Activated CD8-positive, alpha-beta T cell treated with anti-CD3 and anti-CD28 coated beads for 36 hours (primary cell): Measurements from ENCODE around the gene B3GNT9. TPM values are rescaled to one million over a fixed set of nuclear protein-coding genes. Genes with fewer than 3 reads are reported as not detected.
A peak's percentile ranks its signal among the peaks of the same experiment; 100 is the strongest.

Experiments used
- ATAC-seq: fragments of 200-7000 bp; cut with Tn5 transposase; one replicate; pipeline ENCODE4 v1.10.0; 2021; ENCODE audit warnings: mild to moderate bottlenecking, moderate library complexity
- CTCF ChIA-PET: fragments of 350-600 bp; sonication (Branson Sonifier 250); formaldehyde crosslinking; loops from one replicate; lab custom pipeline; 2021; ENCODE audit warnings: antibody characterized with exemption; lab: Charles Lee
- POLR2A ChIA-PET: fragments of 350-600 bp; sonication (Branson Sonifier 250); formaldehyde crosslinking; loops from one replicate; lab custom pipeline; 2021; ENCODE audit warnings: antibody characterized with exemption; lab: Charles Lee
- DNase-seq: peaks from one replicate; pipeline ENCODE4 v3.0.0-alpha.2; 2020
- H3K27ac Mint-ChIP-seq: one replicate; pipeline ENCODE4 v1.8.0; 2021; ENCODE audit warnings: mild to moderate bottlenecking, mixed read lengths
- H3K27me3 Mint-ChIP-seq: one replicate; pipeline ENCODE4 v1.8.0; 2021; ENCODE audit warnings: mixed read lengths
- H3K36me3 Mint-ChIP-seq: one replicate; pipeline ENCODE4 v1.8.0; 2021; ENCODE audit warnings: low read depth, mixed read lengths
- H3K4me1 Mint-ChIP-seq: one replicate; pipeline ENCODE4 v1.8.0; 2021; ENCODE audit warnings: low read depth, mixed read lengths
- H3K4me3 Mint-ChIP-seq: one replicate; pipeline ENCODE4 v1.8.0; 2021; ENCODE audit warnings: mild to moderate bottlenecking, moderate library complexity, mixed read lengths
- H3K9me3 Mint-ChIP-seq: one replicate; pipeline ENCODE4 v1.8.0; 2021; ENCODE audit warnings: mixed read lengths
- CTCF ChIP-seq: fragments of 200-600 bp; IDR thresholded peaks from one replicate; pipeline ENCODE4 v1.8.0; 2022; ENCODE audit warnings: antibody characterized with exemption, mild to moderate bottlenecking
- intact Hi-C: fragments of 100-400 bp; cut with micrococcal nuclease; formaldehyde crosslinking; loops from one replicate; pipeline ENCODE4 v1.10.0; 2022
- total RNA-seq, 2 experiments: library from RNA; stranded (reverse); gene quantifications; one replicate each; pipeline ENCODE4 v1.2.3, GENCODE V29; 2021

B3GNT9 gene
- total RNA-seq, 2 experiments from 2014 or later: 2.1 to 2.5 TPM

GRCh38 chr16:67181346-67181745 is 30.5 kb upstream of the B3GNT9 start:
- peaks cover 5% of the 10 kb centered on the region for H3K36me3 Mint-ChIP-seq
- no peak for TF ChIP-seq CTCF
- DNase-seq (no peak), ATAC-seq (no peak)
- peaks cover 38% of the 10 kb centered on the region for H3K27me3 Mint-ChIP-seq
- CTCF ChIA-PET: interaction anchor here (1.0 to 7.1 kb wide), 3 partner anchors 12 to 165 kb away, joined by 6 to 71 read pairs (median 36); partner anchors contain the start of gene NOL3
- peaks cover 30% of the 10 kb centered on the region for H3K4me1 Mint-ChIP-seq
- H3K9me3 Mint-ChIP-seq: no peaks in the 10 kb centered on the region
- intact Hi-C loops: loop anchor here (10.0 kb wide), 1 partner anchor 207 kb away; no protein-coding TSS in a partner anchor
- H3K27ac Mint-ChIP-seq: no peak overlapping the region
- H3K4me3 Mint-ChIP-seq: no peak overlapping the region
- POLR2A ChIA-PET: no interaction called here

- no peak overlapping the region for H3K4me3 Mint-ChIP-seq
- no peaks in the 10 kb centered on the region for H3K9me3 Mint-ChIP-seq
- no peak overlapping the region for H3K27ac Mint-ChIP-seq
- peaks cover 7% of the 10 kb centered on the region for H3K36me3 Mint-ChIP-seq
- CTCF ChIA-PET: interaction anchor here (1.3 to 16.0 kb wide), 4 partner anchors 10 to 27 kb away, joined by 3 to 209 read pairs (median 20); partner anchors contain the start of genes B3GNT9, FBXL8, HSF4 and NOL3
- intact Hi-C loops: loop anchor here (10.0 kb wide), 1 partner anchor 205 kb away; no protein-coding TSS in a partner anchor
- H3K27me3 Mint-ChIP-seq: peaks cover 41% of the 10 kb centered on the region
- peaks cover 28% of the 10 kb centered on the region for H3K4me1 Mint-ChIP-seq
- TF ChIP-seq CTCF: no peak
- DNase-seq (no peak), ATAC-seq (no peak)
- POLR2A ChIA-PET: no interaction called here
Observed at GRCh38 chr16:67180166-67180565, 29.4 kb upstream of the B3GNT9 start.

- H3K27me3 Mint-ChIP-seq: peaks cover 36% of the 10 kb centered on the region
- peak; percentile 60 for DNase-seq
Observed at GRCh38 chr16:67179421-67180080, 28.8 kb upstream of the B3GNT9 start.

GRCh38 chr16:67177743-67178699 is 27.2 kb upstream of the B3GNT9 start:
- H3K9me3 Mint-ChIP-seq: no peaks in the 10 kb centered on the region
- peaks cover 10% of the 10 kb centered on the region for H3K36me3 Mint-ChIP-seq
- peaks cover 37% of the 10 kb centered on the region for H3K4me1 Mint-ChIP-seq
- DNase-seq: peak; percentile 81
- H3K4me3 Mint-ChIP-seq: peak overlapping the region; percentile 57
- intact Hi-C loops: no loop called here
- H3K27ac Mint-ChIP-seq: no peak overlapping the region
- ChIA-PET CTCF (interaction anchor here (0.9 to 16.0 kb wide), 6 partner anchors 10 to 224 kb away, joined by 3 to 209 read pairs (median 4); partner anchors contain the start of genes B3GNT9, FBXL8, HSF4 and TRADD), POLR2A (interaction anchor here (0.7 to 9.2 kb wide), 4 partner anchors 12 to 22 kb away, joined by 4 to 67 read pairs (median 14); partner anchors contain the start of genes E2F4, FBXL8, HSF4 and TRADD)
- peaks cover 47% of the 10 kb centered on the region for H3K27me3 Mint-ChIP-seq
- ATAC-seq: peak; percentile 63
- TF ChIP-seq CTCF: peak; percentile 17

More at GRCh38 chr16:67179421-67180080, 28.8 kb upstream of the B3GNT9 start:
- no peak overlapping the region for H3K27ac Mint-ChIP-seq
- peaks cover 7% of the 10 kb centered on the region for H3K36me3 Mint-ChIP-seq
- no peaks in the 10 kb centered on the region for H3K9me3 Mint-ChIP-seq
- TF ChIP-seq CTCF: peak; percentile 51
- intact Hi-C loops: loop anchor here (10.0 kb wide), 1 partner anchor 205 kb away; no protein-coding TSS in a partner anchor
- no peak overlapping the region for H3K4me3 Mint-ChIP-seq
- ChIA-PET POLR2A (interaction anchor here (4.6 kb wide), 1 partner anchor 14 kb away, joined by 23 read pairs; the partner anchor contains the start of gene HSF4), CTCF (interaction anchor here (0.7 to 16.0 kb wide), 6 partner anchors 9 to 196 kb away, joined by 3 to 209 read pairs (median 3); partner anchors contain the start of genes B3GNT9, FBXL8, HSF4 and NOL3)
- peaks cover 26% of the 10 kb centered on the region for H3K4me1 Mint-ChIP-seq
- no peak for ATAC-seq
